Gastroesophageal sphincter (tissue), 4 donors: Measurements from ENCODE around the gene TMBIM1. TPM values are rescaled to one million over a fixed set of nuclear protein-coding genes. Genes with fewer than 3 reads are reported as not detected.
A peak's percentile ranks its signal among the peaks of the same experiment; 100 is the strongest.

ENCODE experiments used
- ATAC-seq: fragments of 150-250 bp; one replicate; pipeline ENCODE4 v1.9.1; 2016; ENCODE audit warnings: mild to moderate bottlenecking, moderate library complexity
- H3K27ac ChIP-seq, 4 donors: fragments of 200-600 bp; sonication (generic) in 3 of 4; 1 replicate in 3 of 4; 2 replicates in 1 of 4; pipeline ENCODE4 v1.5.1; 2016 to 2019
- H3K27me3 ChIP-seq: fragments of 200-600 bp; sonication (generic); one replicate; pipeline ENCODE4 v1.5.1; 2019
- H3K36me3 ChIP-seq, 2 donors: fragments of 200-600 bp; sonication (generic); one replicate each; pipeline ENCODE4 v1.5.1; 2019; ENCODE audit warnings: control low read depth in 1 of 2
- H3K4me1 ChIP-seq, 3 donors: fragments of 200-600 bp; sonication (generic); 1 replicate in 2 of 3; 2 replicates in 1 of 3; pipeline ENCODE4 v1.5.1; 2016 to 2019; ENCODE audit warnings: control low read depth in 2 of 3
- H3K4me3 ChIP-seq, 2 donors: fragments of 200-600 bp; sonication (generic); one replicate each; pipeline ENCODE4 v1.5.1; 2019; ENCODE audit warnings: mild to moderate bottlenecking in 1 of 2, moderate library complexity in 1 of 2
- H3K9me3 ChIP-seq, 3 donors: fragments of 200-600 bp; sonication (generic); one replicate each; pipeline ENCODE4 v1.5.1; 2017 to 2019; ENCODE audit warnings: control low read depth in 2 of 3
- EP300 ChIP-seq: sonication (generic); formaldehyde crosslinking; IDR thresholded peaks from one replicate; pipeline ENCODE4 v1.6.1; 2017; ENCODE audit warnings: antibody characterized with exemption, mild to moderate bottlenecking
- POLR2A ChIP-seq, 2 donors: fragments of 450-650 bp; IDR thresholded peaks; one replicate each; pipeline ENCODE4 v1.6.1; 2017; ENCODE audit warnings: antibody characterized with exemption in 2 of 2, mild to moderate bottlenecking in 2 of 2, moderate library complexity in 1 of 2
- POLR2AphosphoS5 ChIP-seq: sonication (generic); formaldehyde crosslinking; IDR thresholded peaks from one replicate; pipeline ENCODE4 v1.6.1; 2017; ENCODE audit warnings: antibody characterized with exemption
- WGBS, 2 donors: methylation state at CpG; one replicate each; pipeline ENCODE4 v1.1.5; 2018; ENCODE audit warnings: low coverage in 1 of 2; 5-methylcytosine and 5-hydroxymethylcytosine counted together
- total RNA-seq, 4 donors: library from RNA; depleted of rRNA; stranded (reverse); fragments of >200 nt; gene quantifications; one replicate each; pipeline ENCODE4 v1.1.0, GENCODE V29; 2016
- TF ChIP-seq, protein P1 (sequence below), 4 experiments: fragments of 200-600 bp in 2 of 4; fragments of 450-650 bp in 2 of 4; sonication (generic) in 1 of 4; IDR thresholded peaks; one replicate each; pipeline ENCODE4 v1.5.1; 2017 to 2019; ENCODE audit warnings: antibody characterized with exemption in 4 of 4, mild to moderate bottlenecking in 2 of 4, moderate library complexity in 2 of 4

TMBIM1 gene
- total RNA-seq, 4 donors from 2014 or later: 152 to 245 (median 191) TPM

DNA sequence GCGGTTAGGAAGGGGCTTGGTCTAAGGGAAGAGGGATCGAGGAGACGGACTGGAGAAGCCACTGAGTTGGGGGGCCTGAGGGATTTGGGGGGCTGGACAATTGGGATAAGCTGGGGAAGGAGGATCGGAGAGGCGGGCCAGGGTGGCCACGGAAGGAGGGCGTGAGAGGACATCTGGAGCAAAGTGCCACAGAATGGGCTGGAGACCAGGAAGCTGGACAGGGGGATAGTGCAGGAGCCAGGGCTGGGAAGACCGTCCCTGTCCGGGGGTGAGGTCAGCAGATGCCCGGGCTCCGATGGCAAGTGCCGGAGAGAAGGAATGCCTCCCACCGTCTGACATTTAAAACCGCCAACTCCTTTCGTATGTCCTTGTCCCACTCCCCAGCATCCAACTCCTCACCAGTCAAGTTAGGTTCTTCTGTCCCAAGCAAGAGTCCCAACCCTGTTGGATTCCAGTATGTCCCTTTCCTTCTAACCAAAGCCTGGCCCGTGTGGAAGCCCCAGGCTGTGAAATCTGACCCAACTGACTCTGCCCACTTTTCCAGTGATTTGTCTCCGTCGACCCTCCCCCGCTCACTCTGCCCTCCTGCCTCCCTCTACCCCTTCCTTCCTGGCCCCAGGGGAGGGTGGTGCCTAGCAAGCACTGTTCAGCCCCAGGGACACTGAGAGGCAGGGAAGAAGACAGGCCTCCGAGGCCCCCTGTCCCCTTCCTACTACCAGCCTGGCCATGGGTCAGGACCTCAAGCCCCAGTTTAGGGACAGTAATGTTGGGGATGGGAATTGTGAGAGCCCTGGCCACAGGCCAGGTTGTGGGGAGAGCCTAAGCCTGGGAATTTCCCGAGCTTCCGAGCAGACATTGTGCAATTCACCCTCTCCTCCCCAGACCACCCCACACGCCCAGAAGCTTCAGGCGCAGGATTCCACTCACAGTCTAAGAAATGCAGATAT is 31.5 kb upstream of the TMBIM1 start:
- 14 to 26% methylated on average over 17 to 19 of the region's 24 CpGs for WGBS, 2 donors
- TF ChIP-seq POLR2AphosphoS5 (no peak), POLR2A (IDR thresholded peaks at IDR 0.05) (no peak), EP300 (no peak)
- TF ChIP-seq, protein P1, sequence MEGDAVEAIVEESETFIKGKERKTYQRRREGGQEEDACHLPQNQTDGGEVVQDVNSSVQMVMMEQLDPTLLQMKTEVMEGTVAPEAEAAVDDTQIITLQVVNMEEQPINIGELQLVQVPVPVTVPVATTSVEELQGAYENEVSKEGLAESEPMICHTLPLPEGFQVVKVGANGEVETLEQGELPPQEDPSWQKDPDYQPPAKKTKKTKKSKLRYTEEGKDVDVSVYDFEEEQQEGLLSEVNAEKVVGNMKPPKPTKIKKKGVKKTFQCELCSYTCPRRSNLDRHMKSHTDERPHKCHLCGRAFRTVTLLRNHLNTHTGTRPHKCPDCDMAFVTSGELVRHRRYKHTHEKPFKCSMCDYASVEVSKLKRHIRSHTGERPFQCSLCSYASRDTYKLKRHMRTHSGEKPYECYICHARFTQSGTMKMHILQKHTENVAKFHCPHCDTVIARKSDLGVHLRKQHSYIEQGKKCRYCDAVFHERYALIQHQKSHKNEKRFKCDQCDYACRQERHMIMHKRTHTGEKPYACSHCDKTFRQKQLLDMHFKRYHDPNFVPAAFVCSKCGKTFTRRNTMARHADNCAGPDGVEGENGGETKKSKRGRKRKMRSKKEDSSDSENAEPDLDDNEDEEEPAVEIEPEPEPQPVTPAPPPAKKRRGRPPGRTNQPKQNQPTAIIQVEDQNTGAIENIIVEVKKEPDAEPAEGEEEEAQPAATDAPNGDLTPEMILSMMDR (IDR thresholded peaks at IDR 0.05): no peak

DNA sequence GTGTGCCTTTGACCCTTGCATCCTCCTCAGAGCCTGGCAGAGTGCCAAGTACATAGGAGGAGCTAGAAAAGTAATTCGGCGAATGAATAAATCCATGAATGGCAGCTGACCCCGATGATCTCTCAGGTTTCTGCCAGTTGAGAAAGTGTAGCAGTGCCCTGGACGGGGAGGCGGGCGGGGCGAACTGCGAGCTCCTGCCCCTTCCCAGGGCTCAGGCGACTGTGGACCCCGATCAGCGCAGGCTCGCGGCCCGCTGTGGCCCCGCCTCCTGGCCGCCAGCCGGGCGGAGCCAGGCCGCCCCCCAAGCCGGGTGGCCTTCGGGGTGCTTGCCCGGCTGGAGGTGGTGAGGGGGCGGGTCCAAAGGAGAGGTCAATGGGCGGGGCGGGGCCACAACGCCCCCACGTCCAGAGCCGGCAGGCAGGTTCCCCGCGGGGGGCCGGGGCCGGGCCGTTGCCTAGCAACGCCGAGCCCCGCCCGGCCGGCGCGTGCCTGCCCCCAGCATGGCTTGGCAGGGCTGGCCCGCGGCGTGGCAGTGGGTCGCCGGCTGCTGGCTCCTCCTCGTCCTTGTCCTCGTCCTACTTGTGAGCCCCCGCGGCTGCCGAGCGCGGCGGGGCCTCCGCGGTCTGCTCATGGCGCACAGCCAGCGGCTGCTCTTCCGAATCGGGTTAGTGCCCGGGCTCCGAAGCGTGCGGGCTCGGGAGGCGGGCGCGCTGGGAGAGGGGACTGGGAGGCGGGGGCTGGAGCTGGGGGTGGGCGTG is 30.6 kb upstream of the TMBIM1 start:
- peaks cover 0 to 25% (median 5%) of the 10 kb centered on the region in 3 donors for H3K4me1 ChIP-seq
- 4 to 8% methylated on average over 4 of the region's 69 CpGs for WGBS, 2 donors
- no peak for TF ChIP-seq EP300
- TF ChIP-seq POLR2AphosphoS5: peak; percentile 21
- TF ChIP-seq, protein P1 (IDR thresholded peaks at IDR 0.05): no peak
- no peaks in the 10 kb centered on the region for H3K9me3 ChIP-seq
- H3K4me3 ChIP-seq: peak overlapping the region; percentile 81 to 82
- no peaks in the 10 kb centered on the region for H3K36me3 ChIP-seq
- peak overlapping the region in 3 of 4 donors; percentile 66 to 83 (median 75) for H3K27ac ChIP-seq
- ATAC-seq: peak; percentile 77
- H3K27me3 ChIP-seq: no peaks in the 10 kb centered on the region

More for the DNA sequence above, 31.5 kb upstream of the TMBIM1 start:
- no peaks in the 10 kb centered on the region for H3K36me3 ChIP-seq
- peak overlapping the region in 3 of 4 donors; percentile 66 to 83 (median 75) for H3K27ac ChIP-seq
- ATAC-seq: peak; percentile 18
- peak overlapping the region; percentile 81 to 82 for H3K4me3 ChIP-seq
- H3K27me3 ChIP-seq: no peaks in the 10 kb centered on the region
- peaks cover 0 to 25% (median 5%) of the 10 kb centered on the region in 3 donors for H3K4me1 ChIP-seq
- no peaks in the 10 kb centered on the region for H3K9me3 ChIP-seq

DNA sequence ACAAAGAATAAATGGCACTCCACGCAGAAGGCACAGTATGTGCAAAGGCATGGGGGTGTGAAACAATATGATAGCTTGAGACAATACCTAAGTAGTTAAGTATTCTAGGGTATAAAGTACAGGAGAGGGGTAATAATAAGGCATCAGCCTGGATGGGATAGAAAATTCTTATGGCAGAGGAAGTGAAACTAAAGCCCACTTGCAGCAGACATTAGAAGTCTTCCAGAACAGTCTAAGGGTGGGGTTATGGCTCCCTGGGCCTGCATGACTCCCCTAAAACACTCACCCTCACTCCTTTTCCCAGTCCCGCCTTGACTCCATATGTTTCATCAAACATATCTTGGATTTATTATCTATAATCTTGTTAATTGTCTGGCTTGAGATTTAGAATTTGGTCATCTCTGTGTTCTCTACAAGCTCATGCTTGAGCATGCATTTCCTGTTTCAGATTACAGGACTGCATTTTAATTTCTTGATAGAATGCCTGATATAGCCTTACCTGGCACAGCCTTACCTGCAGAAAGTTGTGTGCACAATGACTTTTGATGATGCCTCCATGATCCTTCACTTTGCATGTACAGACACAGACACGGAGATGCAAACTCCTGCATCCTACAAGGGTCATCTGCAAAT is 28.5 kb upstream of the TMBIM1 start:
- WGBS, 2 donors: 89 to 94% methylated on average over 3 of the region's 3 CpGs
- no peak overlapping the region for H3K27ac ChIP-seq
- TF ChIP-seq, protein P1 (IDR thresholded peaks at IDR 0.05): no peak
- TF ChIP-seq POLR2A (IDR thresholded peaks at IDR 0.05): no peak
- TF ChIP-seq POLR2AphosphoS5: no peak
- TF ChIP-seq EP300: no peak
- H3K4me3 ChIP-seq: no peak overlapping the region
- H3K27me3 ChIP-seq: no peaks in the 10 kb centered on the region
- H3K9me3 ChIP-seq: no peaks in the 10 kb centered on the region
- no peak for ATAC-seq
- no peaks in the 10 kb centered on the region for H3K36me3 ChIP-seq
- peaks cover 0 to 25% (median 5%) of the 10 kb centered on the region in 3 donors for H3K4me1 ChIP-seq

DNA sequence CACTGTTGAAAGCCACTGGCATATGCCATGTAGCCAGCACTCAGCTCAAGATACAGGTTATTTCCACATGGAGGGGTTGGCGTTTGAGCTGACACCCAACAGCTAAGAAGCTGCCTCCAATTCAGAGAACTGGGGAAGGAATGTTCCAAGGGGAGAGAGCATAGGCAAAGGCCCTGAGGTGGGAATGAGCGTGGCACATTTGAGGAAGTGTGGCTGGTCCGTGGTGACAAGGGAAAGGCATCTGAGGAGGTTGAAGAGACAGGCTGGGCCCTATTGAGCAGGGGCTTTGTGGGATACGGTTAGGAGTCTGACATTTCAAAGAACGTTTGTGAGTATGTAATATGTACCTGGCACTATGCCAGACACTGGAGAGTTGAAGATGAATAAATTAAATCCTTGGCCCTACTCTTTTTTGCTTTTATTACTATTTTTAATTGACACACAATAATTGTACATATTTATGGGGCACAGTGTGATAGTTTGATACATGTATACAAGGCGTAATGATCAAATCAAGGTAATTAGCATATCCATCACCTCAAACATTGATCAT is 27.6 kb upstream of the TMBIM1 start:
- no peak for ATAC-seq
- Histone ChIP-seq H3K27me3 (no peaks in the 10 kb centered on the region), H3K36me3 (no peaks in the 10 kb centered on the region), H3K4me3 (no peak overlapping the region), H3K9me3 (no peaks in the 10 kb centered on the region), H3K4me1 (peaks cover 0 to 25% (median 5%) of the 10 kb centered on the region in 3 donors), H3K27ac (no peak overlapping the region)
- TF ChIP-seq, protein P1 (IDR thresholded peaks at IDR 0.05): no peak
- TF ChIP-seq POLR2A (IDR thresholded peaks at IDR 0.05) (no peak), EP300 (no peak), POLR2AphosphoS5 (no peak)
- WGBS, 2 donors: 54 to 57% methylated on average over 6 of the region's 6 CpGs
